Measurements from ENCODE around the gene ANTKMT. TPM values are rescaled to one million over a fixed set of nuclear protein-coding genes. Genes with fewer than 3 reads are reported as not detected.

ANTKMT gene
- total and polyA plus RNA-seq, 8 donors, result 7.7 to 52.9 (median 14.1) TPM

DNA sequence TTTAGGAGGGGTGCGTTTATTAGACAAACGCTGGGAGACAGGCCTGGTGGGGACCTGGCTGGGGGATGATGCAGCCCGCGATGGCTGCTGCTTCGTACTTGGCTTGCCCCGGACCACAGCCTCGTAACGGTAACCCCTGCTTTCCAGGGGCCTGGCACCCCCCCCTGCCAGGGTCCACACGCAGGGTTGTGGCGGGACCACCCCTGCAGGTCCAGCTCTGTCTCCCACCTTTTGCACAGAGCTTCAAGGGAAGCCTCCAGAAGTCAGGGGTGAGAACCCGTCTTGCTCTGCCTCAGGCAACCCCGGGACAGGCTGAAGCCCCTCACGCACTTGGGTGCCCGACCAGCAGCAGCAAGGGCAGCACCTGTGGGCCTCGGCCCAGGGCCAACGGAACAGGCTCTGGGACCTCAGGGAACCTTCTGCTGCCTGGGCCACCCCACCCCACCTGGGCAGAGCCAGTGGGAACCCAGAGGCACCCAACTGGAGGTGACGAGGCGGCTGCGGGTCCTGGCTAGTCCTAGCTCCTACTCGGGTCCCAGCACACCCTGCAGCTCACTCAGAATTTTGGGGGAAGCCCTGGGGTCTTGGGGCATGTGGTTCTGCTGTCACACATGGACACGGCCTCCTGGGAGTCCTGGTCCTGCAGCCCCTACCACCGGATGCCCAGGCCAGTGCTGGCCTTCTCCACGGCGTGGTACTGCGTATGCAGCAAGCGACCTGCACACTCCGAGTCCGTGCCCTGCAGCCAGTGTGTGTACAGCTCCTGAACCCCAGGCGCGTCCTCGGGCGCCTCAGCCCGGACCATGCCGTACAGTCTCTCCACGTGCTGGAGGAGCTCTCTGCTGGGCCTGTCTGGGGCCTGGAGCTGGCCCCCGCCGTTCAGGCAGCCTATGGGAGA is 9.1 kb downstream of the ANTKMT start:
- no peak overlapping the region for H3K27ac ChIP-seq
- H3K4me1 ChIP-seq, result peaks cover 12 to 29% of the 10 kb centered on the region in 2 donors
- TF ChIP-seq, protein P1, sequence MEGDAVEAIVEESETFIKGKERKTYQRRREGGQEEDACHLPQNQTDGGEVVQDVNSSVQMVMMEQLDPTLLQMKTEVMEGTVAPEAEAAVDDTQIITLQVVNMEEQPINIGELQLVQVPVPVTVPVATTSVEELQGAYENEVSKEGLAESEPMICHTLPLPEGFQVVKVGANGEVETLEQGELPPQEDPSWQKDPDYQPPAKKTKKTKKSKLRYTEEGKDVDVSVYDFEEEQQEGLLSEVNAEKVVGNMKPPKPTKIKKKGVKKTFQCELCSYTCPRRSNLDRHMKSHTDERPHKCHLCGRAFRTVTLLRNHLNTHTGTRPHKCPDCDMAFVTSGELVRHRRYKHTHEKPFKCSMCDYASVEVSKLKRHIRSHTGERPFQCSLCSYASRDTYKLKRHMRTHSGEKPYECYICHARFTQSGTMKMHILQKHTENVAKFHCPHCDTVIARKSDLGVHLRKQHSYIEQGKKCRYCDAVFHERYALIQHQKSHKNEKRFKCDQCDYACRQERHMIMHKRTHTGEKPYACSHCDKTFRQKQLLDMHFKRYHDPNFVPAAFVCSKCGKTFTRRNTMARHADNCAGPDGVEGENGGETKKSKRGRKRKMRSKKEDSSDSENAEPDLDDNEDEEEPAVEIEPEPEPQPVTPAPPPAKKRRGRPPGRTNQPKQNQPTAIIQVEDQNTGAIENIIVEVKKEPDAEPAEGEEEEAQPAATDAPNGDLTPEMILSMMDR (IDR thresholded peaks at IDR 0.05), result no peak
- intact Hi-C loops (cut with DNase I), result no loop called here
- H3K36me3 ChIP-seq, result peaks cover 0 to 53% of the 10 kb centered on the region in 2 donors
- ATAC-seq, result no peak
- DNase-seq, result peak in 1 of 4 donors; percentile 78
- no peak overlapping the region for H3K4me3 ChIP-seq
- H3K27me3 ChIP-seq, result peaks cover 0 to 45% of the 10 kb centered on the region in 2 donors
- no peaks in the 10 kb centered on the region for H3K9me3 ChIP-seq

GRCh38 chr16:730666-731509 is 9.9 kb downstream of the ANTKMT start:
- Histone ChIP-seq H3K4me1 (peaks cover 12 to 29% of the 10 kb centered on the region in 2 donors), H3K4me3 (no peak overlapping the region), H3K27ac (no peak overlapping the region), H3K27me3 (peaks cover 0 to 36% of the 10 kb centered on the region in 2 donors), H3K9me3 (no peaks in the 10 kb centered on the region), H3K36me3 (peaks cover 0 to 62% of the 10 kb centered on the region in 2 donors)
- DNase-seq (peak in 1 of 4 donors; percentile 58), ATAC-seq (no peak)
- intact Hi-C loops (cut with DNase I), result no loop called here
- TF ChIP-seq, protein P1 (IDR thresholded peaks at IDR 0.05), result no peak

- Histone ChIP-seq H3K36me3 (peaks cover 0 to 76% of the 10 kb centered on the region in 2 donors), H3K4me3 (no peak overlapping the region), H3K4me1 (peaks cover 7 to 16% of the 10 kb centered on the region in 2 donors), H3K9me3 (no peaks in the 10 kb centered on the region), H3K27ac (no peak overlapping the region), H3K27me3 (peaks cover 0 to 22% of the 10 kb centered on the region in 2 donors)
- TF ChIP-seq, protein P1 (IDR thresholded peaks at IDR 0.05), result no peak
- ATAC-seq (no peak), DNase-seq (peak in 1 of 4 donors; percentile 59)
- intact Hi-C loops (cut with DNase I), result no loop called here
These were observed 11.4 kb downstream of the ANTKMT start for GRCh38 chr16:732332-732731.

GRCh38 chr16:732936-733335 is 12.0 kb downstream of the ANTKMT start:
- TF ChIP-seq, protein P1 (IDR thresholded peaks at IDR 0.05), result no peak

More at GRCh38 chr16:732936-733335, 12.0 kb downstream of the ANTKMT start:
- H3K36me3 ChIP-seq, result peaks cover 0 to 82% of the 10 kb centered on the region in 2 donors
- no peak overlapping the region for H3K4me3 ChIP-seq
- intact Hi-C loops (cut with DNase I), result no loop called here
- H3K27me3 ChIP-seq, result peaks cover 0 to 16% of the 10 kb centered on the region in 2 donors
- no peak for ATAC-seq
- H3K27ac ChIP-seq, result no peak overlapping the region
- DNase-seq, result peak in 1 of 4 donors; percentile 73
- no peaks in the 10 kb centered on the region for H3K9me3 ChIP-seq
- H3K4me1 ChIP-seq, result peaks cover under 1 to 10% of the 10 kb centered on the region in 2 donors

All from left lung (tissue), 10 donors.